Measurements from ENCODE around the gene MARCHF5. TPM values are rescaled to one million over a fixed set of nuclear protein-coding genes. Genes with fewer than 3 reads are reported as not detected.

The MARCHF5 gene
- total RNA-seq, 2 experiments from 2014 or later = 25.4 to 29.3 TPM

GRCh38 chr10:92244796-92245195 lies 46.2 kb upstream of the MARCHF5 start:
- no peaks in the 10 kb centered on the region for H3K27me3 Mint-ChIP-seq
- H3K27ac Mint-ChIP-seq = no peak overlapping the region
- POLR2A ChIA-PET = no interaction called here
- H3K9me3 Mint-ChIP-seq = no peaks in the 10 kb centered on the region
- peaks cover under 1% of the 10 kb centered on the region for H3K36me3 Mint-ChIP-seq (ENCODE audit: low read depth)
- H3K4me1 Mint-ChIP-seq (ENCODE audit: low read depth) = peaks cover 20% of the 10 kb centered on the region
- intact Hi-C loops (cut with micrococcal nuclease) = loop anchor here (5.0 kb wide), 1 partner anchor 48 kb away; the partner anchor contains the start of genes CPEB3 and MARCHF5
- DNase-seq = no peak
- CTCF ChIA-PET = no interaction called here
- no peak overlapping the region for H3K4me3 Mint-ChIP-seq
- TF ChIP-seq CTCF (IDR thresholded peaks at IDR 0.05) = no peak
- no peak for ATAC-seq

- H3K9me3 Mint-ChIP-seq = no peaks in the 10 kb centered on the region
- no peaks in the 10 kb centered on the region for H3K27me3 Mint-ChIP-seq
- intact Hi-C loops (cut with micrococcal nuclease) = no loop called here
- no peak overlapping the region for H3K27ac Mint-ChIP-seq
- H3K4me1 Mint-ChIP-seq (ENCODE audit: low read depth) = peaks cover 3% of the 10 kb centered on the region
- TF ChIP-seq CTCF (IDR thresholded peaks at IDR 0.05) = no peak
- CTCF ChIA-PET = no interaction called here
- H3K4me3 Mint-ChIP-seq = no peak overlapping the region
- H3K36me3 Mint-ChIP-seq (ENCODE audit: low read depth) = no peaks in the 10 kb centered on the region
- POLR2A ChIA-PET = no interaction called here
- ATAC-seq (no peak), DNase-seq (no peak)
Measured at GRCh38 chr10:92248566-92248965, 42.4 kb upstream of the MARCHF5 start.

GRCh38 chr10:92263396-92263795 lies 27.6 kb upstream of the MARCHF5 start:
- POLR2A ChIA-PET = no interaction called here
- H3K9me3 Mint-ChIP-seq = no peaks in the 10 kb centered on the region
- peaks cover 14% of the 10 kb centered on the region for H3K4me1 Mint-ChIP-seq (ENCODE audit: low read depth)
- no peaks in the 10 kb centered on the region for H3K36me3 Mint-ChIP-seq (ENCODE audit: low read depth)
- no peak for DNase-seq
- CTCF ChIA-PET = no interaction called here
- ATAC-seq = no peak
- no peak overlapping the region for H3K4me3 Mint-ChIP-seq
- no peak overlapping the region for H3K27ac Mint-ChIP-seq
- no peak for TF ChIP-seq CTCF (IDR thresholded peaks at IDR 0.05)
- intact Hi-C loops (cut with micrococcal nuclease) = no loop called here
- no peaks in the 10 kb centered on the region for H3K27me3 Mint-ChIP-seq

- H3K9me3 Mint-ChIP-seq = no peaks in the 10 kb centered on the region
- intact Hi-C loops (cut with micrococcal nuclease) = no loop called here
- no peak overlapping the region for H3K4me3 Mint-ChIP-seq
- no peak for DNase-seq
- no peaks in the 10 kb centered on the region for H3K27me3 Mint-ChIP-seq
- CTCF ChIA-PET = no interaction called here
- POLR2A ChIA-PET = no interaction called here
- H3K4me1 Mint-ChIP-seq (ENCODE audit: low read depth) = peaks cover 14% of the 10 kb centered on the region
- ATAC-seq = no peak
- no peak overlapping the region for H3K27ac Mint-ChIP-seq
- no peak for TF ChIP-seq CTCF (IDR thresholded peaks at IDR 0.05)
- H3K36me3 Mint-ChIP-seq (ENCODE audit: low read depth) = no peaks in the 10 kb centered on the region
Measured at GRCh38 chr10:92264249-92264648, 26.7 kb upstream of the MARCHF5 start.

- peaks cover 14% of the 10 kb centered on the region for H3K4me1 Mint-ChIP-seq (ENCODE audit: low read depth)
Measured at GRCh38 chr10:92265687-92266258, 25.2 kb upstream of the MARCHF5 start.

More at GRCh38 chr10:92265687-92266258, 25.2 kb upstream of the MARCHF5 start:
- H3K36me3 Mint-ChIP-seq (ENCODE audit: low read depth) = peaks cover 2% of the 10 kb centered on the region
- ATAC-seq = no peak
- DNase-seq = no peak
- intact Hi-C loops (cut with micrococcal nuclease) = no loop called here
- no peak overlapping the region for H3K27ac Mint-ChIP-seq
- H3K4me3 Mint-ChIP-seq = no peak overlapping the region
- H3K27me3 Mint-ChIP-seq = no peaks in the 10 kb centered on the region
- CTCF ChIA-PET = no interaction called here
- POLR2A ChIA-PET = no interaction called here
- no peaks in the 10 kb centered on the region for H3K9me3 Mint-ChIP-seq
- no peak for TF ChIP-seq CTCF (IDR thresholded peaks at IDR 0.05)

All from activated CD8-positive, alpha-beta T cell treated with anti-CD3 and anti-CD28 coated beads for 36 hours (primary cell).